Hematopoietic multipotent progenitor cell (in vitro differentiated cells): ENCODE results near the gene USP6NL. TPM values are rescaled to one million over a fixed set of nuclear protein-coding genes. Genes with fewer than 3 reads are reported as not detected.

ENCODE experiments used
- DNase-seq, 3 donors: peaks; one replicate each; pipeline ENCODE4 v3.0.0-alpha.2; 2011 to 2015; ENCODE audit warnings: low read depth in 2 of 3, low spot score in 2 of 3
- total RNA-seq: library from RNA; depleted of rRNA; stranded (reverse); fragments of >200 nt; gene quantifications from one replicate; pipeline ENCODE4 v1.2.3, GENCODE V29; 2012

Gene USP6NL
- total RNA-seq, 1 donor = 18.9 TPM

DNA sequence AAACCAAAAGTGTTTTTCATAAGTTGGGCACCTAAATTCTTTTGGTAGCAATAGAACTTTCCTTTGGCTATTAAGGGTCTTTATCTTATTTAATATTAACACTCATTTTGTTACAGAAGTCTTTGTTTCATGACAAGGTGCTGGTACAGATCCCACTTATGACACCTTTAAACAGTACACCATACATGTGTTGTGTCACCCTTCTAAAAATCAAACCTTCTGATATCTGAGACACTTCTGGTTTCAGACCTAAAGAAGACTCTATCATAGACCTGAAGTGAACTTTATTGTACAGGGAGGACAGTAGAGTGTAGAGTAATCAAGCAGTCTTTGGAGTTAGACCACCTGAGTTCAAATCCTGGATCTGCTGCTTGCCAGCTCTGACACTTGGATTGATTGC lies 5.8 kb upstream of the USP6NL start:
- DNase-seq = no peak

GRCh38 chr10:11616021-11616420 lies 4.6 kb upstream of the USP6NL start:
- DNase-seq = no peak

GRCh38 chr10:11615396-11615795 lies 3.9 kb upstream of the USP6NL start:
- DNase-seq = no peak

DNA sequence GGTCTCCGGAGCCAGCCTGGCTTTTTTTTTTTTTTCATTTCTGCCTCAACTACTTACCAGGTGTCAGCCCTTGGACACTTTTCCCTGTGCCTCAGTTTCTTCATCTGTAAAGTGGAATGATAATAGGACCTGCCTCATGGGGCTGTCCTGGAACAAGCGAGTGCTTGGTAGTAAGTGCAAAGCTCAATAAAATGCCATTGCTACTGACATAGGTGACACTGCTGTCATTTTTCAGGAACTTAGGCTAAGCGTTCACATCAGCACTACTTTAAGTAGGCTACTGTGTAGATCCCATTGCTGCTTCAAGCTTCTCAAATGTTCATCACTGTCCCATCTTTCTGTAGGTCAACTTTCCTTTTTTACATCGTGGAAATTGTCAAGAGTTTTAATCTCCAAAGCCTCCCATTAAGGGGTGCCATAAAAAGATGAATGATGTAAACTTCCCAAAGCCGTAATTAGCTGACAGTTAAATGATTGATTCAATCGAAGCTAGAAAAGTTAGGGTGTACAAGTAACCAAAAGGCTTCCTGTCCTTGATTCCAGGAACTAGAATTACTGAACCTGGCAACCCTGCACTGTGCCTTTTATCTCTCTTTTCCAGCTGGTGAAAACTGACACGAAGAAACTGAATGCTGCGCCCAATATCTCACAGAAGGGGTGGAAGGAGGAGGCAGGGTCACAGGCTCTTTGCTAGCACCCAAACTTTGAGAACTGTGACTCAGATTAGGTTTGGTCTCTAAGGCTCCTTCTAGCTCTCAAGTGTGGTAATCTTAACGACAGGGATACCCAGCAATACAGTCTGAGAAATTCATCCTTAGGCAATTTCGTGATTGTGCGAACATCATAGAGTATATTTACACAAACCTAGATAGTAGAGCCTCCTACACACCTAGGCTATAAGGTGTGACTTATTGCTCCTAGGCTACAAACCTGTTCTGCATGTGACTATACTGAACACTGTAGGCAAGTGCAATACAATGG lies 861 bp upstream of the USP6NL start:
- DNase-seq = peak in 2 of 3 donors; percentile 82 to 95

DNA sequence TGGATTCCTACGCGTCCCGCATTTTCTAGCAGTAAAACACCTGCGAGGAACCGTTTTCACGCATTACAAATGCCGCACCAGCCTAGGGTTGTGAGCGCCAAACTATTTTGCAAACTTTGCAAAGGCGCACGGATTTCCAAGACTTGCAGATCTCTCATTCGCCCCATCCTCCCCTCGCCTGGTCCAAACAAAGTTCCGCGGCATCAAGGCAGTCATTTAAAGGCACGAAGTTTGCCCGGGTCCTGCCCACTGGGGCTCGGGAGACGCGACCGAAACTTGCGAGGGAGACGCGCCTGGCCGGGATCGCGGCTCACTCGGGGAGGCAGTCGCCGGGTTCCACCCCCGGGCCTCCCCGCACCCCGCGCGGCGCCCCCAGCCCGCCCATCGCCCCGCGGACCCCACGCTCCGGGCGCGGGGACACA lies 613 bp downstream of the USP6NL start:
- DNase-seq = peak in 1 of 3 donors; percentile 46

DNA sequence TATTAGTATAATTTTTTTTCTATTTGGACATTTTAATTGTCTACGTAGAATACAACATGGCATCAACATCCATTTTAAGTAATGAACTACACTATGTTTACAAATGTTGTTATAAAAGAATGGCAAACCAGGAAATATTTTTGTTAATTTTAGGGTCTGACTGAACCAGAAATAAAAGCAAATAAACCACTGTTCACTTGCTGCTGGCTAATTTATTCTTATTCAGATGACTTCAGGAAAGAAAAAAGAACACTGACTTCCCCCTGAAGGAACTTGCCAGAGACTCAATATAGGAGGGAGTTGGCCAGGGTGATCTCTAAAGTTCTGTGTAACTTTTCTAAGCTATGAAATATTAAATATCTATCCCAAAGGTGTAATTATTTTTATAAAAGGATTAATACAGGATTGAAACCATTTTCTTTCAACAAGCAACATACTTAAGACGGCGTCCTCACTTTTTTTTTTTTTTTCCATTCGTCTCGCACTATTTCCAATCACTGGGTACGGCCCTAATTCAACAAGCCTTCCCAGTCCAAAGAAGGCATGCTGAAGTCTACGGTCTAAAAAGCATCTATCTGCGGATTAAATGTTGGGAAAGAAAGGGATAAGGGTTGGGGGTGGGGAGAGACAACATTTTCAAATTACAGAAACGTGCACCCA lies 1.2 kb downstream of the USP6NL start:
- peak in 1 of 3 donors; percentile 20 for DNase-seq

- DNase-seq = peak in 1 of 3 donors; percentile 34
Measured at GRCh38 chr10:11609492-11610093, 1.9 kb downstream of the USP6NL start.

- DNase-seq = no peak
Measured at GRCh38 chr10:11609052-11609451, 2.4 kb downstream of the USP6NL start.

GRCh38 chr10:11608159-11609013 lies 3.1 kb downstream of the USP6NL start:
- DNase-seq = no peak

DNA sequence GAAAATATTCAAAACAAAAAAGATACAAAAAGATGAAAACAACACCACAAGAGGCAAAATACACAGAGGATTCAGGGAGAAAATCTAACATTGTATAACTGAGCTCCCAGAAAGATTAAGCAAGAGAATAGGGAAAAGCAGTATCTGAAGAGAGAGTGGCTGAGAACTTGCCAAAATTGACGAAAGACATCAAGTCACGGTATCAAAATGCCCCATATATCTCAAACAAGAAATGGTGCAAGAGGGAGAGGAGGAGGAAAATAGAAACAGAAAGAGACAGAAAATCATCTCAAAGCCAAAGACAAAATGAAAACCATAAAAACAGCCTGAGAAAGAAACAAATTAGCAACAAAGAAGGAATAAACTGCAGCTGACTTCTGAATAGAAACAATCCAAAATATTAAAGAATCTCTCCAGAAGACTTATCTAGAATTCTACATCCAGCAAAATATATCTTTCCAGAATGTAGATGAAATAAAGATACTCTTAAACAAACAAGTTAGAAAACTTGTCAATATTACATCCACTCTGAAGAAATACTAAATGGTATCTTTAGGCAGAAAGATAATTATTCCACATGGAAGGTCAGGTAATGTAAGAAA lies 5.5 kb downstream of the USP6NL start:
- DNase-seq = no peak

GRCh38 chr10:11604865-11605650 lies 6.4 kb downstream of the USP6NL start:
- DNase-seq = no peak

GRCh38 chr10:11603741-11604140 lies 7.7 kb downstream of the USP6NL start:
- DNase-seq = no peak

DNA sequence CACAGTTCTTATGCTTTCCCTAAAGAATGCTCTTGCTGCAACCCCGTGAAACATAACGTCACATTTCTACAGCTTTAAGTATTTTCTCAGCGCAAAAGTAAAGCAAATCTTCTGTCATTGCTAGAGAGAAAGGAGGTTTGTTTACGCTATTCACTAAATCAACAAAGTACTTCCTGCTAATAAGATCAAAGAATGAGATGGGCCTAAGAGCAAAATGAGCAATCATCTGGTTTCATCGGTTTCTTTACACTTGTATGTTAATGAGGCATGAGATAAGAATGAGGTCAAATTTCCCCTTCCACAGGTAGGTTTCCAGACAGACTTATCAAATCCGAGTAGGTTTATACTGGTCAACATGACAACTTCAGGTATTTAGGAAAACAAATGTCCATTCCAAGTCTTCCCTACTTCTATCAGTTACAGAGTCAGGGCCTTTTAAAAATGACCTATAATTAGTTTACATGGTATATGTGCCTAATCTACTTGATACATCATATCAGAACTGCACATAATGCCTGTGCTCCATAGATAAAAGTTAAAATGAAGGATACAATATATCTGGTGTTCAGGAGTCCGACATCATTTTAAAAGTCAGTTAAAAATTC lies 8.4 kb downstream of the USP6NL start:
- DNase-seq = no peak

DNA sequence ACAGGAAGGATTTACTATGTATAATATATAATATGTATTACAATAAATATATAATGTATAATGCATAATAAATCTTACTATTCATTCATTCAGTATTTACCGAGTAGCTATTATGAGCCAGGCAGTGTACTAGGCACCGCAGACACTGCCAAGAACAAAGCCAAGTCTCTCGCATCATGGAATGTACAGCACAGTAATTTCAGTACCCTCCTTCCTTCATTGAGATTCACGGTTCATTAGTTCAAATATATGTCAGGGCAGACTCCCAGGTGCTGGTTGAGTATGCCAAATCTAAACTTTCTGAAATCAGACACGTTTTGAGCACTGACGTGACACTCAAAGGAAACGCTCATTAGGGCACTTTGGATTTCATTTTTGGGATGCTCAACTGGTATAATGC lies 9.1 kb downstream of the USP6NL start:
- DNase-seq = no peak

DNA sequence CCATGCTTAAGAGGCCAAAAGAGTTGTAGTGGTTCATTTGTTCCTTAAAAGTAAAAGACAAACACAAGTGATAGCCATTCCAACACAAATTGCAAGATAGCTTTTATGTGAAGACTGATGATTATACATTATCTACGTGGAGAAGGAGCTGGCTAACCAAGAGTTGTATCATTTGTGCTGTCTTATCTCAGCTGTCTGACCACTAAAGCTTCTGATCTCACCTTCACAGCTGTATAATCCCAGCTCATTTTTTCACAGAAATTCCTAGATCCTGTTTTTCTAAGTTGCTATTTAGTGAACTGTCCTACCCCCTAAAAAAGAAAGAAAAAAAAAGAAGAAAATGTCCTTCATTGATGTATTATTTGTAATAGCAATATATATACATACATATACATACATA lies 9.8 kb downstream of the USP6NL start:
- no peak for DNase-seq

- DNase-seq = no peak
Measured at GRCh38 chr10:11600280-11600679, 11.2 kb downstream of the USP6NL start.

GRCh38 chr10:11598712-11599397 lies 12.6 kb downstream of the USP6NL start:
- DNase-seq = no peak

DNA sequence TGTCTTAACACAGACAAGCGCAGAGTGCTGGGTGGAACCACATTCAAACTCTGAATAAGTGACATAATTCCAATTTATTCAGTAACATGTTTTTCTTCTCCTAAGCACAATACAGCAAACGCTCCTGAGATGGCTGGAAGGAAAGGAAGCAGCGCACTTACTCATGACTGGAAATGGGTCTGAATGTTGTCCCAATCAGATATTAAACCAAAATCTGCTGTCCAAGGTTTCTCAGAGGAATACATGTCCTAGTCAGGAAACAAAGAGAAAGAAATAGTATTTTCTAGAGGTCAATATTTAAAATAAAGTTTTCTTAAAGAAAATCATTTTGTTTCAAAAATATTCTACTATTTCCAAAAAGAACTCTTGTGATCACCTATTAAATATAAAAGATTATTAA lies 14.0 kb downstream of the USP6NL start:
- no peak for DNase-seq

GRCh38 chr10:11595395-11595692 lies 16.1 kb downstream of the USP6NL start:
- no peak for DNase-seq
